Left hindlimb (tissue), 1 donor: ENCODE results near the gene MMP20.

Experiments
- DNase-seq: peaks from one replicate; pipeline ENCODE4 v3.0.0-alpha.2; 2018

MMP20 gene

DNA sequence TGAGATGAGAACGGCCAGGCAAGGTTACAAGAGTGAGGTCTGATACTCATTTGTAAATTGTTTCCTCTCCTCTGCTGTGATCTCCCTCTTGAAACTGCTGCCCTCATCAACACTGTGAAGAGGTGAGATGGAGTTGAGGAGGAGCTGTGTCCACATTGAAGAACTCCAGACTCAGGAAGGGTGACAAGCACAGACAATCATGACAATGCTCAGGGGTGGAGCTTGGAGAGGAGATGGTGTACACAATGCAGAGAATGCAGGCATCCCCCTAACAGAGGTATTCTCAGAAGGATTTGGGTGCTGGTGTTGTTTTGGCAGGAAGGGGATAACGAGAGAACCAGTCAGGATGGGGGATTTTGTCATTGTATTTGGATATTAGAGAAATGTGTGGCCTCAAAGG lies 73.1 kb downstream of the MMP20 start:
- DNase-seq, result no peak

DNA sequence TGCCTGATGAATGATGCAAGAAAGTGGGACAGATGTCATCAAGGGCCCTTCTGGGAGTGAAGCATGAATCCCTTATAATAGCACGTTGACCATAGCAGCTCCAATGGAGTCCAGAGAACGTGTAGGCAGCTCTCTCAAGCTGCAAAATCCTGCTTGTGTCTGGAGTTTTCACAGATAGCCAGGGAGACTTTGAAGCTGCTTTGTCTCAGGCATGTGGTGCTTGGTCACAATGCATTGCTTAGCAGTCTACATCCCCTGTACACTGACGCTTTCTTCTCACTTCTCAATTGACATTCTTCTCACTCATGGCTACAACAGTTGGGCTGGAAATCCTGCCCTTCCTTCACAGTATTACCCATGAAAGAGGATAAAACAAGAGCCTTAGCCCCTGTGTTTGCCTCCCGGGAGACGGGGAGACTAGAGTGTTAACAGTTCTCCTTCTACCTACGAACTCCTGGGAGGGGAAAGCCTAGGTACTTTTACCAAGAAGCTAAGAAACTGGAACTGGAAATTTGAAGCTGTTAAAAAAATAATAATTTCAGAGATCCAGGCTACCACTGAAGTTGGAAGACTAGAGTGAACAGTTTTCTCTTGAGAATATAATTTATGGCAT lies 73.9 kb downstream of the MMP20 start:
- DNase-seq, result no peak

DNA sequence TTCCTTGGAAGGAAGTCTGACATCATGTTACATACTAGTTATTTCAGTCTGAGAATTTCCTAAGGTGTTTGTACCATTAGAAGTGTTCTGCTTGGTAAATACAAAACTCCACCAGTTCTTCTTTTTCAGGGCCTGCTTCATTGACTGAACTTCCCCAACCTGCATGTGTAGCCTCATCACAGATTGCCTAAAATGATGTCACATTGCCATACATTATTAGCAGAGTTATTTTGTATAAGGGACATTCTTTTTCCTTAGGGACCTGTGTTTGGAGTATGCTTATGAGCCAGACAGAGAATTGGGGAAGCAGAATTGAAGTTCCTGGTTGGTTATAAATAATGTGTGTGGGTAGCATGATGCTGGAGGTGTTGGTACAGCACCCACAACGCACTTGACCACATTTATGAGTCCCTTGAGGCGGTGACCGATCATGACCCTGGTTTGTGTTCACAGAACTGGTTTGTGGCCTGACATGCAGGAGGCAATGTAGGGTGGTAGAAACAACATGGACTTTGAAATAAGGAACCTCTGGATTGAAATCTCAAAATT lies 78.1 kb downstream of the MMP20 start:
- DNase-seq, result no peak

DNA sequence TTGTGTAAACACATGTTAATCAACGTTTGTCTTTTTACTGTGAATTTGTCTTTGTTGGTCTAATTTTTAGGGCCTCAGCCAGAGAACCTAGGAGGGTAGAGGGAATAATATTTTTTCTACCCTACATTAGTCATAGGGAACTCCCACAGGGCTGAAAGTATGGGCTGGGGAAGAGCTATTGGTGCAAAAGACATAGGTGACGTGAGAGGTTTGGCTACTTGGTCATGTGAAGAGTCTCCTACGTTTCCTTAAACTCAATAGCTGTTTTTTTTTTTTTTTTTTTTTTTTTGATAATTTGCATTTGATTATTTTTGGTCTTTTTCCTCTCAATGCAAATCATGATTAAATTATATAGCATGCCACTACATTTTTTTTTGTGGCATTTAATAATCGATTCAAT lies 78.7 kb downstream of the MMP20 start:
- DNase-seq, result no peak

DNA sequence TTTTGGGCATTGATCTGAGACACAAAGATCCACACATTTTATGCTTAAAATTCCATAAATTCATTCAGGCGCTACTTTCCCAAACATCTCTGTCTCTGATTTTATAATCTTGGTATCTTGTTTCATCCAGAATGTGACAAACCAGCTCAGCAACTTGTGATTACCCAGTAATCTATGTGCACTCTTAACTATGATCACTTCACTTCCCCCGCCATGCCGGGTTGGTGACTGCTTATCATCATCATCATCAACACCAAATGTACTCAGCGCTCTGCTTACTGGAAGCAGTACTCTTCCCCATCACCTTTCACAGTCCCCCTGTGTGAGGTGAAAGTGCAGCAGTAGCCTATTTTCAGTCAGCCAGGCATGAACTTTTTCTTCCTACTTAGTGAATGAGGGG lies 79.4 kb downstream of the MMP20 start:
- DNase-seq, result no peak

DNA sequence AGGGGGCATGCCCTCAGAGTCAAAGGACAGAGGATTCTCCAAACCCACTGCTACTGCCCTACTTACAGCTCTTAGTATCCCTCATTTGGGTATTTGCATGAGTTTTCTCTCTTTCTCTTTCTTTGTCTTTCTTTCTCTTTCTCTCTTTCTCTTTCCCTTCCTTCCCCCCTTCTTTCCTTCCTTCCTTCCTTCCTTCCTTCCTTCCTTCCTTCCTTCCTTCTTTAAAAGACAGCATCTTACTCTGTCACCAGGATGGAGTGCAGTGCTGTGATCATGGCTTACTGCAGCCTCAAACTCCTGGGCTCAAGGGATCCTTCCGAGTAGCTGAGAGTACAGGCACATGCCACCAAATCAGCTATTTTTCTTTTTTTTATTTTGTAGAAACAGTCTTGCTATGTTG lies 80.5 kb downstream of the MMP20 start:
- no peak for DNase-seq

DNA sequence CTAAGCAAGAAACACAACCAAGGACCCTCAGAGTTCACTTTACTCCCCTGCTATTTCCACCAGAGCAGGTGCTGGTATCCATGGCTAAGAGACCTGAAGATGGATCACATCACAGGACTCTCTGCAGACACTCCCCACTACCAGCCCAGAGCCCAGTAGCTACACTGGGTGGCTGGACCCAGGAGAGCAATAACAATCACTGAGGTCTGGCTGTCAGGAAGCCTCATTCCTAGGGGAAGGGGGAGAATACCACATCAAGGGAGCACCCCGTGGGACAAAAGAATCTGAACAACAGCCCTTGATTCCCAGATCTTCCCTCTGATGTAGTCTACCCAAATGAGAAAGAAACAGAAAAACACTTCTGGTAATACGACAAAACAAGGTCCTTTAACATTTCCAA lies 85.6 kb downstream of the MMP20 start:
- DNase-seq, result no peak

DNA sequence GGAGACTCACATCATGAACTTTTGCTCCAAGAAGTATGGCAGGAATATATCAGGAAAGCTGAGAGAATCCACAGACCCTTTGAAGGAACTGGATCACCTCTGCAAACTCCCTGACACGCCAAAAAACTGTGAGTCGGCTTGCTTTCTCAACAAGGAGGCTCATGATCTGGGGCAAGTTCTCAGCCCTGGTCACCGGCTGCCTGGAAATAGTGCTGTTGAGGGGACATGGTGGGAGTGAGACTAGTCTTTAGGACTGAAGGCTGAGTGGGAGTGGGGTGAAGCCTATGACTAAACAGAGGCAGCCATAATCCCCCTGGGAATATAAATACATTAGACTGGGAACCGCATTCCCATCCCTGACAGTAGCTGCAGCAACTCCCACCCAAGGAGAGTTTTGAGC lies 86.2 kb downstream of the MMP20 start:
- no peak for DNase-seq

DNA sequence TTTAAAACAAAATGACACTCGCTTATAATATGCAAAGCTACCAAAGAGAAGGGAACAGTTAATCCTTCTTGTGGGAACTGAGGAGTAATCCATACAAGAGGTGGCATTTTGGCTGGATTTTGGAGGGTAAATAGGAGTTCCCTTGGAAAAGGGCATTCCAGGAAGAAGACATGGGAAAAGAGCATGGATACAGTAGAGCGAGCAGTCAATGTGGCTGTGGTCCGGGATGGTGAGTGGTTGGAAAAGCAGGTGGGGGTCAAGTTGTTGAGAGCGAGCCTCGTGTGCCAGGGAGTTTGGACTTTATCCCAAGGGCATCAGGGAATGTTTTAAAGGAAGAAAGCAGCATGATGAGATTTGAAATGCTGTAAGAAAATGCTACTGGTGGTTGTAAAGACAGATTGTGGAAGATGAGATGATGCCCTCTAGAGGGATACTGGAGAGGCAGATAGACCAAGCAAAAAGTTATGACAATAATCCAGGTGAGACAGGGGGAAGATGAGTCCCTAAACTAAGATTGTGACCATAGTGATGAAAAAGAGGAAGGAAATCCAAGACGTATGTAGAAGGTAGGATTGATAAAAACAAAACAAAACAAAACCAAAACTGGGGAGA lies 90.8 kb downstream of the MMP20 start:
- DNase-seq, result no peak

DNA sequence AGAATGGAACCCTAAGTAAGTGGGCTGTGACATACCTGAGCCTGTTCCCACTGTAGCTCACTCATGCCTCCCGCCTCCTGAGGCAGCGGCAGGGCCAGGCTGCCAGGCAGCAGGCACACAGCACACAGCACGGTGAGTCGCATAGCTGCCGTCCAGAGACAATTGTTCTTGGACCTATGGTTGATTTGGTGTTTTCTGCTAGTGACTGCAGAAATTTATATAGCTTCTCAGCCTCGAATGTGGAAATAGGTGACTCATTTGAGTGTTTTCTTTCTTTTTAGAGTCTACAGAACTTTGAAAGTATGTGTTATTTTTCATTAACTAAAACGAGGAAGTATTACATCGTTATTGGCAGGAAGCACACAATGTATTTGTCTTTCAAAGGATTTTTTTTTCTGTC lies 94.6 kb downstream of the MMP20 start, which contains the start of gene MMP7:
Gene MMP7 (minus strand): TSS at position 190 of the 400 bp plus-strand sequence. CDS start 47 bp downstream, at position 143.
- no peak for DNase-seq

DNA sequence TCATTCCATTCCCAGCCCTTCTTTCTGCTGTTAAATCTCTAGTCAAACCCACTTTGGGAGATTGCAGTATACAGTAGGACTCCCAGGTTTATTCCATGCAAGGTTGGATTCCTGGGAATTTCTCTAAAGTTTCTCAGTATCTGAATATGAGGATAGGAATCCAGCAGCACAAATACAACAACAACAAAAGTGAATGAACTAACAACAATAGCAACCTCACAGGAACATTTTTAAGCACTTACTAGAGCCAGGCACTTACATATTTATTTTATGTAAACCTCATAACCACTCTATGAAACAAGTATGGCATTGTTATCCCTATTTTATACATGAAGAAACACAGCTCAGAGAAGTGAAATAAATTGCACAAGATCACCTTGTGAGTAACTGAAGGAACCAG lies 96.5 kb downstream of the MMP20 start:
- DNase-seq, result no peak

DNA sequence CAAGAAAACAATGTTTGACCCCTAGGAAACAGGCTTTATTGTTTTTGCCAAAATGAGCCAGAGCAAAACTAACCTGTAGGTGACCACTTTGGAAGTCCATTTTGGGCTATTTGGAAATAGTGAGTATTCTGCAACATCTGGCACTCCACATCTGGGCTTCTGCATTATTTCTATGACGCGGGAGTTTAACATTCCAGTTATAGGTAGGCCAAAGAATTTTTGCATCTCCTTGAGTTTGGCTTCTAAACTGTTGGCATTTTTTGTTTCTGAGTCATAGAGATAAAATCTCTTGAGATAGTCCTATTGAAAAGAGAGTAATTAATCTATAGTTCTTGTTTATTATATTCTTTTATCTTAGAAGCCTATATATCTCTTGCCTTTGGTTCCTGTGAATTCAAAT lies 97.4 kb downstream of the MMP20 start:
- DNase-seq, result no peak

DNA sequence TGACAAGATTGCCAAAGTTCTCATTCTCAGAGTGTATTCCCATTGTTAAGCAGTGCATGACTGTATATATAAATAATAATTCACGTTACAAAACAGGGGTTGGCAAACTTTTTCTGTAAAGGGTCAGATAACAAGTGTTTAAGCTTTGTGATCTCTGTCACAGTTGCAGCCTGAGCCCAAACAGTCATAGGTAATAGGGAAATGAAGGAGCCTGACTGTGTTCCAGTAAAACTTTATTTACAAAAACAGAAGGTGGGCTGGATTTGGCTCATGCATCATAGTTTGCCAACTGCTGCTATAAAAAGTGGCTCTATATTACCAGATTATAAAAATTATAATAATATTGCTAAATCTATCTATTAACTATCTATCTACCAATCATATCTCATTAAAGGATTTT lies 98.1 kb downstream of the MMP20 start:
- DNase-seq, result no peak
